BE2C (cell line): ENCODE results near the gene DEFB124. TPM values are rescaled to one million over a fixed set of nuclear protein-coding genes. Genes with fewer than 3 reads are reported as not detected.
A peak's percentile ranks its signal among the peaks of the same experiment; 100 is the strongest.
"Not testable (repeated sequence)": the region's sequence is repeated elsewhere in the genome, so short reads cannot be mapped to it uniquely, and the experiment has no call there.

Source experiments
- DNase-seq: peaks from one replicate; pipeline ENCODE4 v3.0.0-alpha.2; 2020
- H3K27me3 ChIP-seq: fragments of 250-450 bp; sonication (Bioruptor Pico); 2 replicates; pipeline ENCODE4 v1.5.1; 2020; ENCODE audit warnings: mild to moderate bottlenecking
- H3K36me3 ChIP-seq: fragments of 250-450 bp; sonication (Bioruptor Pico); 2 replicates; pipeline ENCODE4 v1.5.1; 2020; ENCODE audit warnings: mild to moderate bottlenecking
- H3K4me1 ChIP-seq: fragments of 250-450 bp; sonication (Bioruptor Pico); 2 replicates; pipeline ENCODE4 v1.5.1; 2020
- H3K4me3 ChIP-seq: 2 replicates; pipeline ENCODE4 v1.5.1; 2011; ENCODE audit warnings: low read depth, low read length
- H3K9me3 ChIP-seq: fragments of 250-450 bp; sonication (Bioruptor Pico); 2 replicates; pipeline ENCODE4 v1.5.1; 2020
- CTCF ChIP-seq: IDR thresholded peaks from 2 replicates; pipeline ENCODE4 v1.5.1; 2012; ENCODE audit warnings: mild to moderate bottlenecking, low read depth, low read length
- polyA plus RNA-seq: library from polyadenylated mRNA; unstranded; fragments of >200 nt; gene quantifications from one replicate; pipeline ENCODE4 v1.2.1, GENCODE V29; 2012; ENCODE audit warnings: low read depth, missing spikeins; ENCODE audit not compliant: insufficient read length, insufficient read depth

The DEFB124 gene
- not detected for polyA plus RNA-seq

GRCh38 chr20:31474758-31475427 is at the start of gene DEFB124, which contains the start of gene REM1:
Gene DEFB124, minus strand, starts transcription at chr20:31475127. Its CDS starts 2,114 bp downstream, at chr20:31473013.
Gene REM1, plus strand, starts transcription at chr20:31475288. Its CDS starts 1,158 bp downstream, at chr20:31476446.
- TF ChIP-seq CTCF: no peak
- Histone ChIP-seq H3K36me3 (no peaks in the 10 kb centered on the region), H3K9me3 (no peaks in the 10 kb centered on the region; the same call in 1 of the 2 replicates), H3K4me3 (no peak within 1 kb of the TSS), H3K27me3 (peaks cover 41% of the 10 kb centered on the region), H3K4me1 (no peaks in the 10 kb centered on the region)
- peak; percentile 25 for DNase-seq

GRCh38 chr20:31523361-31524283 is 48.7 kb upstream of the DEFB124 start:
- no peaks in the 10 kb centered on the region for H3K9me3 ChIP-seq
- TF ChIP-seq CTCF: no peak
- no peaks in the 10 kb centered on the region for H3K4me1 ChIP-seq
- no peaks in the 10 kb centered on the region for H3K27me3 ChIP-seq
- DNase-seq: no peak
- no peak overlapping the region for H3K4me3 ChIP-seq
- H3K36me3 ChIP-seq: peaks cover 55% of the 10 kb centered on the region

GRCh38 chr20:31522731-31523130 is 47.8 kb upstream of the DEFB124 start:
- DNase-seq: no peak
- peaks cover 47% of the 10 kb centered on the region for H3K36me3 ChIP-seq
- no peaks in the 10 kb centered on the region for H3K27me3 ChIP-seq
- H3K9me3 ChIP-seq: no peaks in the 10 kb centered on the region
- no peak overlapping the region for H3K4me3 ChIP-seq
- TF ChIP-seq CTCF: no peak
- H3K4me1 ChIP-seq: no peaks in the 10 kb centered on the region

GRCh38 chr20:31521267-31521666 is 46.3 kb upstream of the DEFB124 start:
- peaks cover 41% of the 10 kb centered on the region for H3K36me3 ChIP-seq
- not testable (repeated sequence) for H3K27me3 ChIP-seq, H3K4me3 ChIP-seq, H3K9me3 ChIP-seq, H3K4me1 ChIP-seq, DNase-seq

- peak; percentile 56 for DNase-seq
- peak; percentile 43 for TF ChIP-seq CTCF
- Histone ChIP-seq H3K9me3 (no peaks in the 10 kb centered on the region), H3K4me1 (no peaks in the 10 kb centered on the region; the same call in 1 of the 2 replicates), H3K27me3 (no peaks in the 10 kb centered on the region), H3K4me3 (no peak overlapping the region; the same call in 1 of the 2 replicates), H3K36me3 (peaks cover 28% of the 10 kb centered on the region)
These were observed 42.4 kb upstream of the DEFB124 start for GRCh38 chr20:31517373-31517772.

GRCh38 chr20:31516651-31517050 is 41.7 kb upstream of the DEFB124 start:
- H3K4me1 ChIP-seq: no peaks in the 10 kb centered on the region; the same call in 1 of the 2 replicates
- H3K9me3 ChIP-seq: no peaks in the 10 kb centered on the region
- DNase-seq: no peak
- H3K36me3 ChIP-seq: peaks cover 24% of the 10 kb centered on the region
- no peak for TF ChIP-seq CTCF
- H3K27me3 ChIP-seq: no peaks in the 10 kb centered on the region
- no peak overlapping the region for H3K4me3 ChIP-seq
